Measurements from ENCODE around the gene CANX.

DNA sequence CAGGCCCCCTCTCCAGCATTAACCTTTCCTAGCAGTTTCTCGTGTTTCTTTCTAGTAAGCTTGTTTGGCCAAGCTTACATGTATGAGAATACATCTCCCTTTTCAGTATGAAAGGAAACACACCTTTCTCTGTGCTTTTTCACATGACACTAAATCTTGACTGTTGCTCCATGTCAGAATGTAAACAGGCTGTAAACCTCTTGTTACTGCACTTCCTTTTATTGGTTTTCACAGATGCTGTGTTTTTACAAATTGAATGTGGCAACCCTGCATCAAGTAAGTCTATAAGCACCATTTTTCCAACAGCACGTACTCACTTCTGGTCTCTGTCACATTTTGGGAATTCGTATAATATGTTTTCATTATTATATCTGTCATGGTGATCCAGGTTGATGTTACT, 2.2 kb upstream of the CANX start:
- TF ChIP-seq CTCF (conservative IDR thresholded peaks at IDR 0.05) (no peak), ZFX (IDR thresholded peaks at IDR 0.05) (no peak)
